Breast epithelium (tissue), 4 donors: ENCODE data around the gene UST. TPM values are rescaled to one million over a fixed set of nuclear protein-coding genes. Genes with fewer than 3 reads are reported as not detected.

Experiments used
- DNase-seq, 2 donors: peaks; one replicate each; pipeline ENCODE4 v3.0.0-alpha.2; 2019; ENCODE audit warnings: low spot score in 2 of 2
- H3K27ac ChIP-seq, 2 donors: fragments of 200-600 bp; sonication (generic) in 1 of 2; one replicate each; pipeline ENCODE4 v1.5.1; 2016 to 2019; ENCODE audit warnings: mild to moderate bottlenecking in 1 of 2
- H3K27me3 ChIP-seq, 2 donors: fragments of 200-600 bp; sonication (generic) in 1 of 2; one replicate each; pipeline versions ENCODE4 v1.5.1 to v1.6.0; 2017 to 2019; ENCODE audit warnings: control low read depth in 1 of 2, mild to moderate bottlenecking in 1 of 2
- H3K36me3 ChIP-seq: fragments of 200-600 bp; one replicate; pipeline ENCODE4 v1.5.1; 2019
- H3K4me1 ChIP-seq, 2 donors: fragments of 200-600 bp; sonication (generic); one replicate each; pipeline ENCODE4 v1.5.1; 2016 to 2019; ENCODE audit warnings: control low read depth in 1 of 2
- H3K4me3 ChIP-seq, 3 donors: fragments of 200-600 bp; sonication (generic); 1 replicate in 2 of 3; 2 replicates in 1 of 3; pipeline ENCODE4 v1.5.1; 2016 to 2019; ENCODE audit warnings: mild to moderate bottlenecking in 3 of 3, moderate library complexity in 2 of 3
- H3K9me3 ChIP-seq, 2 donors: fragments of 200-600 bp; sonication (generic) in 1 of 2; one replicate each; pipeline ENCODE4 v1.5.1; 2016 to 2019; ENCODE audit warnings: control low read depth in 1 of 2
- CTCF ChIP-seq, 3 donors: fragments of 450-650 bp; IDR thresholded peaks; one replicate each; pipeline ENCODE4 v1.5.1; 2016 to 2017; ENCODE audit warnings: antibody characterized with exemption in 3 of 3, mild to moderate bottlenecking in 3 of 3, moderate library complexity in 3 of 3
- POLR2A ChIP-seq: fragments of 450-650 bp; IDR thresholded peaks from one replicate; pipeline ENCODE4 v1.6.1; 2016; ENCODE audit warnings: antibody characterized with exemption, mild to moderate bottlenecking, moderate library complexity
- POLR2AphosphoS5 ChIP-seq, 3 donors: sonication (generic); formaldehyde crosslinking; IDR thresholded peaks; one replicate each; pipeline ENCODE4 v1.6.1; 2017; ENCODE audit warnings: antibody characterized with exemption in 3 of 3
- intact Hi-C: fragments of 100-400 bp; cut with DNase I; formaldehyde crosslinking; loops from one replicate; pipeline ENCODE4 v1.15.1; 2023; ENCODE audit warnings: low total_unique reads
- total RNA-seq, 3 donors: library from RNA; depleted of rRNA; stranded (reverse); fragments of >200 nt; gene quantifications; one replicate each; pipeline ENCODE4 v1.1.0, GENCODE V29; 2016

The UST gene
- total RNA-seq, 3 donors from 2014 or later: 10.5 to 28.8 (median 13.2) TPM

GRCh38 chr6:149044528-149044927 is 297.7 kb downstream of the UST start:
- Histone ChIP-seq H3K27me3 (no peaks in the 10 kb centered on the region), H3K27ac (no peak overlapping the region), H3K9me3 (no peaks in the 10 kb centered on the region), H3K4me3 (no peak overlapping the region), H3K4me1 (no peaks in the 10 kb centered on the region), H3K36me3 (no peaks in the 10 kb centered on the region)
- DNase-seq: no peak
- intact Hi-C loops: no loop called here
- TF ChIP-seq POLR2A: no peak

- Histone ChIP-seq H3K27me3 (no peaks in the 10 kb centered on the region), H3K4me1 (no peaks in the 10 kb centered on the region), H3K36me3 (no peaks in the 10 kb centered on the region), H3K4me3 (no peak overlapping the region), H3K27ac (no peak overlapping the region), H3K9me3 (no peaks in the 10 kb centered on the region)
- intact Hi-C loops: no loop called here
- DNase-seq: no peak
- TF ChIP-seq POLR2AphosphoS5 (IDR thresholded peaks at IDR 0.05) (no peak), POLR2A (no peak), CTCF (IDR thresholded peaks at IDR 0.05) (no peak)
These were observed 298.6 kb downstream of the UST start for GRCh38 chr6:149045404-149045803.

GRCh38 chr6:149046164-149046821 is 299.5 kb downstream of the UST start:
- peak overlapping the region in 1 of 2 donors; percentile 35 for H3K27ac ChIP-seq
- no peaks in the 10 kb centered on the region for H3K36me3 ChIP-seq
- H3K9me3 ChIP-seq: no peaks in the 10 kb centered on the region
- H3K4me3 ChIP-seq: no peak overlapping the region
- no peak for TF ChIP-seq CTCF (IDR thresholded peaks at IDR 0.05)
- TF ChIP-seq POLR2AphosphoS5 (IDR thresholded peaks at IDR 0.05): no peak
- TF ChIP-seq POLR2A: no peak
- H3K27me3 ChIP-seq: no peaks in the 10 kb centered on the region
- no peaks in the 10 kb centered on the region for H3K4me1 ChIP-seq
- intact Hi-C loops: loop anchor here (1.0 kb wide), 1 partner anchor 379 kb away; no protein-coding TSS in a partner anchor
- no peak for DNase-seq

- TF ChIP-seq POLR2A: no peak
- TF ChIP-seq CTCF (IDR thresholded peaks at IDR 0.05): no peak
- TF ChIP-seq POLR2AphosphoS5 (IDR thresholded peaks at IDR 0.05): no peak
- no peaks in the 10 kb centered on the region for H3K36me3 ChIP-seq
- H3K27me3 ChIP-seq: no peaks in the 10 kb centered on the region
- no peaks in the 10 kb centered on the region for H3K4me1 ChIP-seq
- no peak for DNase-seq
- peak overlapping the region in 1 of 2 donors; percentile 35 for H3K27ac ChIP-seq
- no peak overlapping the region for H3K4me3 ChIP-seq
- no peaks in the 10 kb centered on the region for H3K9me3 ChIP-seq
- intact Hi-C loops: loop anchor here (1.0 kb wide), 1 partner anchor 378 kb away; no protein-coding TSS in a partner anchor
These were observed 300.0 kb downstream of the UST start for GRCh38 chr6:149046822-149047246.

- H3K27me3 ChIP-seq: no peaks in the 10 kb centered on the region
- H3K27ac ChIP-seq: no peak overlapping the region
- TF ChIP-seq POLR2AphosphoS5 (IDR thresholded peaks at IDR 0.05): no peak
- TF ChIP-seq CTCF (IDR thresholded peaks at IDR 0.05): no peak
- TF ChIP-seq POLR2A: no peak
These were observed 302.4 kb downstream of the UST start for GRCh38 chr6:149049230-149049629.

More at GRCh38 chr6:149049230-149049629, 302.4 kb downstream of the UST start:
- Histone ChIP-seq H3K9me3 (no peaks in the 10 kb centered on the region), H3K36me3 (no peaks in the 10 kb centered on the region), H3K4me1 (no peaks in the 10 kb centered on the region), H3K4me3 (no peak overlapping the region)
- no peak for DNase-seq
- intact Hi-C loops: no loop called here
